ENCODE results near the gene HCRT. TPM values are rescaled to one million over a fixed set of nuclear protein-coding genes. Genes with fewer than 3 reads are reported as not detected.

Gene HCRT
- total RNA-seq, 1 donor from 2014 or later: not detected

Other genes with a start within 250 kb of the HCRT start
- 23.0 TPM for gene CNP, start 218.7 kb downstream of the HCRT start, total RNA-seq
- 81.2 TPM for gene DNAJC7, start 168.0 kb downstream of the HCRT start, total RNA-seq
- gene NKIRAS2, start 165.4 kb downstream of the HCRT start, total RNA-seq: 43.8 TPM
- gene C17orf113, start 134.9 kb downstream of the HCRT start, total RNA-seq: 0.59 TPM
- 0.16 TPM for gene ZNF385C, start 87.0 kb downstream of the HCRT start, total RNA-seq
- gene DHX58, start 72.7 kb downstream of the HCRT start, total RNA-seq: 2.5 TPM
- gene KAT2A, start 64.1 kb downstream of the HCRT start, total RNA-seq: 22.6 TPM
- 0.11 TPM for gene HSPB9, start 62.6 kb downstream of the HCRT start, total RNA-seq
- gene RAB5C, start 30.5 kb downstream of the HCRT start, total RNA-seq: 38.6 TPM
- gene KCNH4, start 4.3 kb downstream of the HCRT start, total RNA-seq: 0.13 TPM
- 8.1 TPM for gene GHDC, start 9.0 kb upstream of the HCRT start, total RNA-seq
- 30.0 TPM for gene STAT5B, start 90.9 kb upstream of the HCRT start, total RNA-seq
- 14.9 TPM for gene STAT5A, start 103.0 kb upstream of the HCRT start, total RNA-seq
- 127 TPM for gene STAT3, start 203.0 kb upstream of the HCRT start, total RNA-seq
- 200 TPM for gene CAVIN1, start 237.8 kb upstream of the HCRT start, total RNA-seq

All from Right ventricle myocardium superior (tissue), 1 donor.